Tibial artery (tissue), 4 donors: Measurements from ENCODE around the gene BLOC1S3.

ENCODE experiments used
- DNase-seq, 2 donors: peaks; one replicate each; pipeline ENCODE4 v3.0.0-alpha.2; 2019
- H3K27ac ChIP-seq, 2 donors: fragments of 200-600 bp; sonication (generic) in 1 of 2; 1 replicate in 1 of 2; 2 replicates in 1 of 2; pipeline ENCODE4 v1.5.1; 2018 to 2019; ENCODE audit warnings: mild to moderate bottlenecking in 1 of 2
- H3K27me3 ChIP-seq, 2 donors: fragments of 200-600 bp; sonication (generic) in 1 of 2; one replicate each; pipeline versions ENCODE4 v1.5.1 to v1.6.0; 2016 to 2019
- H3K36me3 ChIP-seq, 3 donors: fragments of 200-600 bp; sonication (generic) in 2 of 3; one replicate each; pipeline ENCODE4 v1.5.1; 2016 to 2019; ENCODE audit warnings: mild to moderate bottlenecking in 2 of 3
- H3K4me1 ChIP-seq, 4 donors: fragments of 200-600 bp; sonication (generic) in 2 of 4; 1 replicate in 3 of 4; 2 replicates in 1 of 4; pipeline ENCODE4 v1.5.1; 2016 to 2019
- H3K4me3 ChIP-seq, 2 donors: fragments of 200-600 bp; sonication (generic) in 1 of 2; 1 replicate in 1 of 2; 2 replicates in 1 of 2; pipeline ENCODE4 v1.5.1; 2018 to 2019; ENCODE audit warnings: mild to moderate bottlenecking in 2 of 2
- H3K9me3 ChIP-seq, 3 donors: fragments of 200-600 bp; sonication (generic) in 1 of 3; one replicate each; pipeline ENCODE4 v1.5.1; 2016 to 2019
- CTCF ChIP-seq, 2 experiments: fragments of 200-600 bp in 1 of 2; fragments of 450-650 bp in 1 of 2; IDR thresholded peaks; one replicate each; pipeline ENCODE4 v1.5.1; 2017 to 2019; ENCODE audit warnings: antibody characterized with exemption in 2 of 2, mild to moderate bottlenecking in 1 of 2, moderate library complexity in 1 of 2
- intact Hi-C: fragments of 100-400 bp; cut with DNase I; formaldehyde crosslinking; loops from one replicate; pipeline ENCODE4 v1.15.0; 2023; ENCODE audit warnings: low total_unique reads

Gene BLOC1S3

GRCh38 chr19:45135176-45135885 is 43.3 kb upstream of the BLOC1S3 start:
- no peak for TF ChIP-seq CTCF (IDR thresholded peaks at IDR 0.05)
- intact Hi-C loops = no loop called here
- Histone ChIP-seq H3K4me1 (no peaks in the 10 kb centered on the region), H3K27me3 (no peaks in the 10 kb centered on the region), H3K36me3 (peaks cover 0 to 9% (median under 1%) of the 10 kb centered on the region in 3 donors), H3K9me3 (no peaks in the 10 kb centered on the region), H3K4me3 (no peak overlapping the region), H3K27ac (no peak overlapping the region)
- no peak for DNase-seq

- no peak for DNase-seq
- TF ChIP-seq CTCF (IDR thresholded peaks at IDR 0.05) = no peak
- Histone ChIP-seq H3K27ac (no peak overlapping the region), H3K36me3 (peaks cover 6 to 22% (median 14%) of the 10 kb centered on the region in 3 donors), H3K4me3 (no peak overlapping the region), H3K9me3 (no peaks in the 10 kb centered on the region), H3K27me3 (no peaks in the 10 kb centered on the region), H3K4me1 (no peaks in the 10 kb centered on the region)
- intact Hi-C loops = no loop called here
These were observed 41.9 kb upstream of the BLOC1S3 start for GRCh38 chr19:45136507-45137178.

GRCh38 chr19:45137179-45137761 is 41.3 kb upstream of the BLOC1S3 start:
- H3K4me1 ChIP-seq = no peaks in the 10 kb centered on the region
- no peak for TF ChIP-seq CTCF (IDR thresholded peaks at IDR 0.05)
- H3K27me3 ChIP-seq = no peaks in the 10 kb centered on the region
- no peaks in the 10 kb centered on the region for H3K9me3 ChIP-seq
- H3K4me3 ChIP-seq = no peak overlapping the region
- intact Hi-C loops = no loop called here
- DNase-seq = no peak
- peaks cover 12 to 25% (median 19%) of the 10 kb centered on the region in 3 donors for H3K36me3 ChIP-seq
- H3K27ac ChIP-seq = no peak overlapping the region

GRCh38 chr19:45138303-45138751 is 40.3 kb upstream of the BLOC1S3 start:
- no peak overlapping the region for H3K4me3 ChIP-seq
- H3K4me1 ChIP-seq = no peaks in the 10 kb centered on the region
- intact Hi-C loops = no loop called here
- H3K27ac ChIP-seq = no peak overlapping the region
- H3K27me3 ChIP-seq = no peaks in the 10 kb centered on the region
- H3K36me3 ChIP-seq = peaks cover 22 to 36% (median 23%) of the 10 kb centered on the region in 3 donors
- DNase-seq = no peak
- no peaks in the 10 kb centered on the region for H3K9me3 ChIP-seq
- no peak for TF ChIP-seq CTCF (IDR thresholded peaks at IDR 0.05)

- no peaks in the 10 kb centered on the region for H3K9me3 ChIP-seq
- DNase-seq = no peak
- H3K27me3 ChIP-seq = no peaks in the 10 kb centered on the region
- no peaks in the 10 kb centered on the region for H3K4me1 ChIP-seq
- no peak overlapping the region for H3K4me3 ChIP-seq
- intact Hi-C loops = no loop called here
- no peak for TF ChIP-seq CTCF (IDR thresholded peaks at IDR 0.05)
- no peak overlapping the region for H3K27ac ChIP-seq
- peaks cover 33 to 47% (median 35%) of the 10 kb centered on the region in 3 donors for H3K36me3 ChIP-seq
These were observed 39.1 kb upstream of the BLOC1S3 start for GRCh38 chr19:45139286-45140143.
